Measurements from ENCODE around the gene CRPPA.

The CRPPA gene

DNA sequence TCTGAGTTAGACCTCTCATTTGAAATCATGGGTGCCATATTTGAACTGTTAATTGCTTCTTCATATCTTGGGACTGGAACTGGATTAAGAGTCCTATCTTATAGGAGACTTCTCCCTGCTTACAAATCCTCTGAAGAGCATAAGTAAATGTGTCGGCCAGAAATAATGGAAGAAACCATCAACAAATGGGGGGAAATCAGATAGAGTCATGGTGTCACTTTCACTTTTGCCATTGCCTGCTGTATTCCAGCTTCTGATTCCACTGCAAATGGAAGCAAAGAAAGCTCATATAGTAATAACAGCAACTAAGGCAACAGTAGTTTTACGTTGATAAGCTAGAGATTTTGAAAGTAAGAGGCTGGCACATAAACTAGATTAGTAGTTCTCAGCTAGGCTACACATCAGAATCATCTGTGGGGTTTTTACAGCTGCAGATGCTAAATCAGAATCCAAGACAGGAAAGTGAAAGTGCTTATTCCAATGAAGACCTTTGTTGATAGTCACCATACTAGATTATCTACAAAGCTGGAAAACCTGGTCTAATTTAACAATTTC, 12.3 kb upstream of the CRPPA start:
- TF ChIP-seq, protein P1, sequence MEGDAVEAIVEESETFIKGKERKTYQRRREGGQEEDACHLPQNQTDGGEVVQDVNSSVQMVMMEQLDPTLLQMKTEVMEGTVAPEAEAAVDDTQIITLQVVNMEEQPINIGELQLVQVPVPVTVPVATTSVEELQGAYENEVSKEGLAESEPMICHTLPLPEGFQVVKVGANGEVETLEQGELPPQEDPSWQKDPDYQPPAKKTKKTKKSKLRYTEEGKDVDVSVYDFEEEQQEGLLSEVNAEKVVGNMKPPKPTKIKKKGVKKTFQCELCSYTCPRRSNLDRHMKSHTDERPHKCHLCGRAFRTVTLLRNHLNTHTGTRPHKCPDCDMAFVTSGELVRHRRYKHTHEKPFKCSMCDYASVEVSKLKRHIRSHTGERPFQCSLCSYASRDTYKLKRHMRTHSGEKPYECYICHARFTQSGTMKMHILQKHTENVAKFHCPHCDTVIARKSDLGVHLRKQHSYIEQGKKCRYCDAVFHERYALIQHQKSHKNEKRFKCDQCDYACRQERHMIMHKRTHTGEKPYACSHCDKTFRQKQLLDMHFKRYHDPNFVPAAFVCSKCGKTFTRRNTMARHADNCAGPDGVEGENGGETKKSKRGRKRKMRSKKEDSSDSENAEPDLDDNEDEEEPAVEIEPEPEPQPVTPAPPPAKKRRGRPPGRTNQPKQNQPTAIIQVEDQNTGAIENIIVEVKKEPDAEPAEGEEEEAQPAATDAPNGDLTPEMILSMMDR (IDR thresholded peaks at IDR 0.05; ENCODE audit: low read length, missing control alignments) = no peak
- no peak overlapping the region for H3K4me3 ChIP-seq (replicated peaks; ENCODE audit: low read depth, low read length)
- DNase-seq (ENCODE audit: low read depth) = no peak

DNA sequence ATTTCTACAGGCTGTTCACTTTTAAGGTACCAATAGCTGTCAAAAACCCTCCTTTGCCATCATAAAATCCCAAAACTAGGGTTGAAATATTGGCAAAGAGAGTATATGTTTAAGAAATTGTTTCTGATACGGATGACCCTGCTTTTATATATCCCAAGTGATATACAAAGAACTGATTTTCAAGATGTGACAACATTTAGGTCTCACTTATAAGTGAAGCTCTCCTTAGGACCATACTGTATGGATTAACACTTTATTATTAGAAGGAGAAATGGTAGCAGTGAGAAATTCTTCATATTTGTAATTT, 11.0 kb upstream of the CRPPA start:
- H3K4me3 ChIP-seq (replicated peaks; ENCODE audit: low read depth, low read length) = no peak overlapping the region
- TF ChIP-seq, protein P1 (IDR thresholded peaks at IDR 0.05; ENCODE audit: low read length, missing control alignments) = no peak
- DNase-seq (ENCODE audit: low read depth) = no peak

DNA sequence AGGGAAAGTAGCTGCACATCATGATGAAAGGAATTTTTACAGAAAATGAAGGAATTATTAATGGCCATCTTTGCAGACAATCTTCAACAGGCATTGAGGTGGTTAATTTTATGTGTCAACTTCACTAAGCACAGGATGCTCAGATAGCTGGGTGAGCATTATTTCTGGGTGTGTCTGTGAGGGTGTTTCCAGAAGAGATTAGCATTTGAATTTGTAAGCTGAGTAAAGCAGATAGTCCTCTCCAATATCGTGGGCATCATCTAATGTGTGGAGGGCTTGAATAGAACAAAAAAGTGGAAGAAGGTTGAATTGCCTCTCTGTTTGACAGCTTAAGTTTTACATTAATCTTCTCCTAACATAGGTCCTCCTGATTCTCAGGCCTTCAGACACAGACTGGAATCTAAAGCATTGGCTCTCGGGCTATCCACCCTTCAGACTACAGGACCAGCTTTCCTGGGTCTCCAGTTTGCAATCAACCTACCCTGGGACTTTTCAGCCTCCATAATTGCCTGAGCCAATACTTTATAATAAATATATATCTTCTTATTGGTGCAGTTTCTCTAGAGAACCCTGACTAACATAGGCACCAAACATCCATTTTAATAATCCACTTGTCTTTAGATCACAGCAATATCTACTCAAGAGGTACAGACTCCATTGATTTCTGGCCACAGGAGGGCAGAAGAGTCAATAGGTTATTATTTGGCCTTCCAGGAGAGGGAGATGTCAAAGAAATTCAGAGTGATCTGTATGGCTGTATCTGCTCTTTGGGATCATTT, 10.5 kb upstream of the CRPPA start:
- peak; percentile 40 for DNase-seq (ENCODE audit: low read depth)
- TF ChIP-seq, protein P1 (IDR thresholded peaks at IDR 0.05; ENCODE audit: low read length, missing control alignments) = peak; percentile 30
- H3K4me3 ChIP-seq (replicated peaks; ENCODE audit: low read depth, low read length) = no peak overlapping the region

DNA sequence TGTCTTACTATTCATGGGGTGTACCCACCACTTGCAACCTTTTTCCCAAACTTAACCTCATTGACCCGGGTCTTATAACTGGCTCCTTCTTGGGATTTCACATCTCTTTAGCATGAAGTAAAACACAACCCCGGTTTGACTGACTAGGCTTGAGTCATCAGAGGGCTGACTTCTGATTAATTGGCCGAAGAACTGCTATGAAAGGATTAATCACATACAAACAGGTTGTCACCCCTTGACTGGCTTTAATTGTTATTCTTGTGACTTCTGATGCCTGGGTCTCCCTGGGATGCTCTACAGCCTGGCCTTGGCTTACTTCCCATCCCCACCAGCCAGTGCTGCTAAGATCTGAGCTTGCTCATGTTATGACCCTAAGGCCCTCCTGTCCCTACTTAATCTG, 8.8 kb upstream of the CRPPA start:
- no peak for DNase-seq (ENCODE audit: low read depth)
- H3K4me3 ChIP-seq (replicated peaks; ENCODE audit: low read depth, low read length) = no peak overlapping the region
- TF ChIP-seq, protein P1 (IDR thresholded peaks at IDR 0.05; ENCODE audit: low read length, missing control alignments) = no peak

DNA sequence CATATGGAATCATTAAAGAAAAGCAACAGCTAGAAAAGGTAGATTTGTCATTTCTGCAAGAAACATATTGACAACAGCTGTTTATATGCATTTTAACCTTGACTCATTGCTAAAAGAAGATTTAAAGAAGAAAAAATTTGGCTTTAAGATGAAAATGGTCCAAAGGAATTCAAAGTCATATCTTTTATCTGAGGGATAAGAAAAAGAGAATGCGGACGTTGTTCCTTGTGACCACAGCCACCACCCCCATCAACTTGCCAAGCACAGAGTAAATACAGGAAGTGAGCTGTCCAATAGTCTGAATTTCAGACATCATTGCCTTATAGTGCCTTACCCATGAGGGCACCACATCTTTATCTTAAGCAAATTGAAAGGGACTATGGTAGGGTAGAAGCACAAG, 7.3 kb upstream of the CRPPA start:
- TF ChIP-seq, protein P1 (IDR thresholded peaks at IDR 0.05; ENCODE audit: low read length, missing control alignments) = no peak
- DNase-seq (ENCODE audit: low read depth) = peak; percentile 57
- no peak overlapping the region for H3K4me3 ChIP-seq (replicated peaks; ENCODE audit: low read depth, low read length)

DNA sequence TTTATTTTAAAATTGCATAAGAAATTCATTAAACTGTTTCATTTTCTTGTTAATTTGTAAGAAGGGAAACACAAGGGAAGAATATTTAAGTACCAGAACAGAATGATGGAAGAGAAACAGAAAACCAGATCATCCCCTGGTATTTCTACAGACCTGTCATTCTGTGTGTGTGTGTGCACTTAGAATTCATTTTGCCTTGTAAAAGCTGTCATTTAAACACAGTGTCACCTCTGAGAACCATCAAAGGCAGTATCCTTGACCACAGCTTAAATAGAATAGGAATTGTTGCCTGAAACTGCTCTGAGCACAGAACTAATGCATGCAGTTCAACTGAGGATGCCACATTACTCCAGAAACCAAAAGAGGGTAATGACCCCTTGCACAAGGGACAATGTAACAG, 6.8 kb upstream of the CRPPA start:
- no peak overlapping the region for H3K4me3 ChIP-seq (replicated peaks; ENCODE audit: low read depth, low read length)
- DNase-seq (ENCODE audit: low read depth) = no peak
- TF ChIP-seq, protein P1 (IDR thresholded peaks at IDR 0.05; ENCODE audit: low read length, missing control alignments) = no peak

DNA sequence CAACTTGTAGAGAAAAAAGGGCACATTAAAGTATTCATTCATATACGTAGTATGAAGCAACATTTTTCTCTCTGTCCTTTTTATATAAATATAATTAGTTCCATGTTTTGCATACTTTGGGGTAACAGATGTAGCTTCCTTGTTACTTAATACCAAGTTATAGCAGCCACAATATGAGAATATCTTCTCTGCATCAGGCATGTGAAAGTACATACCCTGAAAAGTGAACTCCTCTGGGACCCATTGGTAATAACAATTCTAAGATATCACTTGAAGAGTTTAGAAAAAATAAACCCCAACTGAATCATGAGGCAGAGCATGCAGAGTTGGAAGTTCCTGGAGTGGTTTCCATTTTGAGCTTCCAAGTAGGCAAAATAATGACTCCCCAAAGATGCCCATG, 2.4 kb upstream of the CRPPA start:
- DNase-seq (ENCODE audit: low read depth) = no peak
- TF ChIP-seq, protein P1 (IDR thresholded peaks at IDR 0.05; ENCODE audit: low read length, missing control alignments) = no peak
- no peak overlapping the region for H3K4me3 ChIP-seq (replicated peaks; ENCODE audit: low read depth, low read length)
